Measurements from ENCODE around the gene CELF6.

GRCh38 chr15:72354496-72354895, 34.5 kb upstream of the CELF6 start:
- TF ChIP-seq, protein P1, sequence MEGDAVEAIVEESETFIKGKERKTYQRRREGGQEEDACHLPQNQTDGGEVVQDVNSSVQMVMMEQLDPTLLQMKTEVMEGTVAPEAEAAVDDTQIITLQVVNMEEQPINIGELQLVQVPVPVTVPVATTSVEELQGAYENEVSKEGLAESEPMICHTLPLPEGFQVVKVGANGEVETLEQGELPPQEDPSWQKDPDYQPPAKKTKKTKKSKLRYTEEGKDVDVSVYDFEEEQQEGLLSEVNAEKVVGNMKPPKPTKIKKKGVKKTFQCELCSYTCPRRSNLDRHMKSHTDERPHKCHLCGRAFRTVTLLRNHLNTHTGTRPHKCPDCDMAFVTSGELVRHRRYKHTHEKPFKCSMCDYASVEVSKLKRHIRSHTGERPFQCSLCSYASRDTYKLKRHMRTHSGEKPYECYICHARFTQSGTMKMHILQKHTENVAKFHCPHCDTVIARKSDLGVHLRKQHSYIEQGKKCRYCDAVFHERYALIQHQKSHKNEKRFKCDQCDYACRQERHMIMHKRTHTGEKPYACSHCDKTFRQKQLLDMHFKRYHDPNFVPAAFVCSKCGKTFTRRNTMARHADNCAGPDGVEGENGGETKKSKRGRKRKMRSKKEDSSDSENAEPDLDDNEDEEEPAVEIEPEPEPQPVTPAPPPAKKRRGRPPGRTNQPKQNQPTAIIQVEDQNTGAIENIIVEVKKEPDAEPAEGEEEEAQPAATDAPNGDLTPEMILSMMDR (conservative IDR thresholded peaks at IDR 0.05; ENCODE audit: low read depth in 2 of 2), result no peak
- no peak for TF ChIP-seq REST (IDR thresholded peaks at IDR 0.05; ENCODE audit: unreplicated experiment)
- TF ChIP-seq CREB1 (CRISPR knock-in tag; IDR thresholded peaks at IDR 0.05; ENCODE audit: low read depth), result no peak
- TF ChIP-seq, protein P2, sequence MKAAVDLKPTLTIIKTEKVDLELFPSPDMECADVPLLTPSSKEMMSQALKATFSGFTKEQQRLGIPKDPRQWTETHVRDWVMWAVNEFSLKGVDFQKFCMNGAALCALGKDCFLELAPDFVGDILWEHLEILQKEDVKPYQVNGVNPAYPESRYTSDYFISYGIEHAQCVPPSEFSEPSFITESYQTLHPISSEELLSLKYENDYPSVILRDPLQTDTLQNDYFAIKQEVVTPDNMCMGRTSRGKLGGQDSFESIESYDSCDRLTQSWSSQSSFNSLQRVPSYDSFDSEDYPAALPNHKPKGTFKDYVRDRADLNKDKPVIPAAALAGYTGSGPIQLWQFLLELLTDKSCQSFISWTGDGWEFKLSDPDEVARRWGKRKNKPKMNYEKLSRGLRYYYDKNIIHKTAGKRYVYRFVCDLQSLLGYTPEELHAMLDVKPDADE (IDR thresholded peaks at IDR 0.05), result no peak
- no peak for TF ChIP-seq POLR2AphosphoS5 (IDR thresholded peaks at IDR 0.05; ENCODE audit: low read depth)
- TF ChIP-seq EZH2phosphoT487 (IDR thresholded peaks at IDR 0.05; ENCODE audit: unreplicated experiment), result no peak
- no peak for TF ChIP-seq STAT1 (IDR thresholded peaks at IDR 0.05; ENCODE audit: unreplicated experiment)
- TF ChIP-seq EZH2 (IDR thresholded peaks at IDR 0.05; ENCODE audit: low read depth, unreplicated experiment), result no peak
- TF ChIP-seq ZNF114 (CRISPR knock-in tag; IDR thresholded peaks at IDR 0.05), result no peak
- TF ChIP-seq NANOG (IDR thresholded peaks at IDR 0.05; ENCODE audit: borderline replicate concordance), result no peak
- no peak for TF ChIP-seq JUNB (IDR thresholded peaks at IDR 0.05; ENCODE audit: unreplicated experiment)
- no peak for TF ChIP-seq ZNF331 (CRISPR knock-in tag; IDR thresholded peaks at IDR 0.05; ENCODE audit: low read depth)
